Measurements from ENCODE around the gene KLHL12.

Gene KLHL12

DNA sequence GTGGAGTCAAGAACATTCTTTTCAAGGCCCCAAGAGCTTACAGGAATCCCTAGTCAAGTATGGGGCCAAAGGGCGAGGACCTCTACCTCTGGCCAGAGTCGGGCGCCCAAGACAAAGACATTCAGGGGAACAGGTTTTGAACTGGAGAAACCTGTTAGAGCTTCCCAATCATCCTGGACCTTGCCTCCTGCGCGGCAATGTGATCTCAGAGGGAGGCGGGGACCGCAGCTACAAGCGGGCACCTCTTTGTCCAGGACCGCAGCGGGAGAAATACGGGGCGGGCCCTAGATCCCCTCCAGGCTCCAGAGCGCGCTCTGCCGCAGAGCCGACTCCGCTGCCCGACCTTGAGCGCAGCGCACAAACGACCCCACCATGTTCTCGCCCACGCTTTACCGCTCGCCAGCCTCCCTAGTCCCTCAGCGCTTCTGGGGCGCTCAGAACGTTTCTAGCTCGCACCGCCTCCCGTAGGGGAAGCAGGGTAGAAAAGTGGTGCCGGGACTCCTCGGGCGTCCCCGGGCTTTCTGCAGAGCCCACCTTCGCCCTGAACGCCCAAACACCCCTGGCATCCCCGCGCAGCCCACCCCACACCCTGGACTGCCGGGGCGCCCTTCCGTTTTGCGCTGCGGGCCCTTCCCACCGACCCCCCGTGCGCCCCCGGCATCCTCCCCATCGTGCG, 66.2 kb downstream of the KLHL12 start:
- no peak overlapping the region for H3K9ac ChIP-seq
- no peak overlapping the region for H2AFZ ChIP-seq (ENCODE audit: low read depth)
- no peaks in the 10 kb centered on the region for H3K4me1 ChIP-seq (ENCODE audit: low read depth, poor library complexity, severe bottlenecking)
- H3K36me3 ChIP-seq (ENCODE audit: insufficient read depth), result no peaks in the 10 kb centered on the region
- H4K20me1 ChIP-seq (ENCODE audit: insufficient read depth), result no peaks in the 10 kb centered on the region
- TF ChIP-seq CTCF (conservative IDR thresholded peaks at IDR 0.05; ENCODE audit: low read depth, low read length), result no peak
- no peaks in the 10 kb centered on the region for H3K79me2 ChIP-seq (ENCODE audit: insufficient read depth, low read depth)
- no peak overlapping the region for H3K4me2 ChIP-seq
- H3K27ac ChIP-seq, result no peak overlapping the region
- H3K27me3 ChIP-seq (ENCODE audit: insufficient read depth, low read depth), result no peaks in the 10 kb centered on the region
- no peak overlapping the region for H3K4me3 ChIP-seq (IDR thresholded peaks at IDR 0.05; ENCODE audit: insufficient read depth, low read depth, low read length)

- H3K9ac ChIP-seq, result no peak overlapping the region
Measured at GRCh38 chr1:202858789-202859414, 68.1 kb downstream of the KLHL12 start.

DNA sequence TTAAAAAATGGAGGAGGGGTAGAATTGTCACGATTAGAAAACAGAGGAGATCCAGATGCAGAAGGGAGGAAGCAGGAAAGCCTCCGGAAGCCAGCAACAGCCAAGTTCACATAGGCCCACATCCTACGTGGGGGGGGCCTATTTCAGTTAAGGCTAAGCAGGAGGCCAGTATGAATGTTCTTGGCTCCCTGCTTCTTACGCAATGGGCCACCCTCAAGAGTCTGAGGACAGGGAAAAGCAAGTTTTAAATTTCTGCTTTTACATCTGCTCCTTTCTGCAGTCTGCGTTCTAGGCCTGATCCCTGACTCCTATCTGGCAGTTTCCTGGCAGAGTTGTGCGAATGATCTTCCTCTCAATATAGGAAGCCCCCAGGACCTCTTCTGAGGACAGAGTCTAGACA, 68.7 kb downstream of the KLHL12 start:
- H3K4me2 ChIP-seq, result no peak overlapping the region
- H3K79me2 ChIP-seq (ENCODE audit: insufficient read depth, low read depth), result no peaks in the 10 kb centered on the region
- H4K20me1 ChIP-seq (ENCODE audit: insufficient read depth), result no peaks in the 10 kb centered on the region
- H3K36me3 ChIP-seq (ENCODE audit: insufficient read depth), result no peaks in the 10 kb centered on the region
- no peaks in the 10 kb centered on the region for H3K4me1 ChIP-seq (ENCODE audit: low read depth, poor library complexity, severe bottlenecking)
- H3K9ac ChIP-seq, result no peak overlapping the region
- H3K4me3 ChIP-seq (IDR thresholded peaks at IDR 0.05; ENCODE audit: insufficient read depth, low read depth, low read length), result no peak overlapping the region
- no peak overlapping the region for H2AFZ ChIP-seq (ENCODE audit: low read depth)
- TF ChIP-seq CTCF (conservative IDR thresholded peaks at IDR 0.05; ENCODE audit: low read depth, low read length), result no peak
- no peak overlapping the region for H3K27ac ChIP-seq
- H3K27me3 ChIP-seq (ENCODE audit: insufficient read depth, low read depth), result no peaks in the 10 kb centered on the region

More at GRCh38 chr1:202858789-202859414, 68.1 kb downstream of the KLHL12 start:
- H3K79me2 ChIP-seq (ENCODE audit: insufficient read depth, low read depth), result no peaks in the 10 kb centered on the region
- H4K20me1 ChIP-seq (ENCODE audit: insufficient read depth), result no peaks in the 10 kb centered on the region
- no peak overlapping the region for H3K4me3 ChIP-seq (IDR thresholded peaks at IDR 0.05; ENCODE audit: insufficient read depth, low read depth, low read length)
- no peak overlapping the region for H3K27ac ChIP-seq
- no peak overlapping the region for H3K4me2 ChIP-seq
- no peaks in the 10 kb centered on the region for H3K4me1 ChIP-seq (ENCODE audit: low read depth, poor library complexity, severe bottlenecking)
- H3K36me3 ChIP-seq (ENCODE audit: insufficient read depth), result no peaks in the 10 kb centered on the region
- no peaks in the 10 kb centered on the region for H3K27me3 ChIP-seq (ENCODE audit: insufficient read depth, low read depth)
- H2AFZ ChIP-seq (ENCODE audit: low read depth), result no peak overlapping the region
- no peak for TF ChIP-seq CTCF (conservative IDR thresholded peaks at IDR 0.05; ENCODE audit: low read depth, low read length)

GRCh38 chr1:202857136-202857610, 69.9 kb downstream of the KLHL12 start:
- H3K4me1 ChIP-seq (ENCODE audit: low read depth, poor library complexity, severe bottlenecking), result no peaks in the 10 kb centered on the region
- no peaks in the 10 kb centered on the region for H3K79me2 ChIP-seq (ENCODE audit: insufficient read depth, low read depth)
- H3K27me3 ChIP-seq (ENCODE audit: insufficient read depth, low read depth), result no peaks in the 10 kb centered on the region
- H3K4me3 ChIP-seq (IDR thresholded peaks at IDR 0.05; ENCODE audit: insufficient read depth, low read depth, low read length), result no peak overlapping the region
- H3K9ac ChIP-seq, result no peak overlapping the region
- no peaks in the 10 kb centered on the region for H4K20me1 ChIP-seq (ENCODE audit: insufficient read depth)
- no peak overlapping the region for H3K27ac ChIP-seq
- H3K4me2 ChIP-seq, result no peak overlapping the region
- TF ChIP-seq CTCF (conservative IDR thresholded peaks at IDR 0.05; ENCODE audit: low read depth, low read length), result no peak
- H2AFZ ChIP-seq (ENCODE audit: low read depth), result no peak overlapping the region
- H3K36me3 ChIP-seq (ENCODE audit: insufficient read depth), result no peaks in the 10 kb centered on the region

Measured in KMS-11 (cell line).